COLO829 (cell line): ENCODE results near the gene SNX9.
"Not testable (repeated sequence)": the region's sequence is repeated elsewhere in the genome, so short reads cannot be mapped to it uniquely, and the experiment has no call there.

Experiments used
- DNase-seq: peaks from one replicate; pipeline ENCODE4 v3.0.0; 2012; ENCODE audit warnings: low spot score

Gene SNX9

GRCh38 chr6:157831424-157832249 lies 8.6 kb downstream of the SNX9 start:
- no peak for DNase-seq

- DNase-seq = no peak
Observed at GRCh38 chr6:157832250-157832967, 9.4 kb downstream of the SNX9 start.

- no peak for DNase-seq
Observed at GRCh38 chr6:157834549-157834948, 11.5 kb downstream of the SNX9 start.

- no peak for DNase-seq
Observed at GRCh38 chr6:157838718-157839430, 15.8 kb downstream of the SNX9 start.

- DNase-seq = no peak
Observed at GRCh38 chr6:157839606-157840005, 16.6 kb downstream of the SNX9 start.

- no peak for DNase-seq
Observed at GRCh38 chr6:157840261-157840660, 17.2 kb downstream of the SNX9 start.

GRCh38 chr6:157840776-157841175 lies 17.7 kb downstream of the SNX9 start:
- no peak for DNase-seq

- DNase-seq = no peak
Observed at GRCh38 chr6:157841211-157841840, 18.3 kb downstream of the SNX9 start.

GRCh38 chr6:157842212-157842611 lies 19.2 kb downstream of the SNX9 start:
- no peak for DNase-seq

GRCh38 chr6:157844196-157844595 lies 21.1 kb downstream of the SNX9 start:
- not testable (repeated sequence) for DNase-seq

GRCh38 chr6:157845493-157846259 lies 22.6 kb downstream of the SNX9 start:
- DNase-seq = no peak

GRCh38 chr6:157847846-157848245 lies 24.8 kb downstream of the SNX9 start:
- no peak for DNase-seq

GRCh38 chr6:157848693-157849092 lies 25.6 kb downstream of the SNX9 start:
- no peak for DNase-seq

- DNase-seq = no peak
Observed at GRCh38 chr6:157849288-157850017, 26.4 kb downstream of the SNX9 start.

GRCh38 chr6:157850030-157850429 lies 27.0 kb downstream of the SNX9 start:
- DNase-seq = no peak

- no peak for DNase-seq
Observed at GRCh38 chr6:157853018-157853805, 30.2 kb downstream of the SNX9 start.

- no peak for DNase-seq
Observed at GRCh38 chr6:157853902-157854502, 31.0 kb downstream of the SNX9 start.

GRCh38 chr6:157855325-157855724 lies 32.3 kb downstream of the SNX9 start:
- DNase-seq = no peak

GRCh38 chr6:157855804-157856203 lies 32.8 kb downstream of the SNX9 start:
- DNase-seq = not testable (repeated sequence)

GRCh38 chr6:157858664-157859063 lies 35.6 kb downstream of the SNX9 start:
- not testable (repeated sequence) for DNase-seq
